ENCODE measurements around the gene NUB1. TPM values are rescaled to one million over a fixed set of nuclear protein-coding genes. Genes with fewer than 3 reads are reported as not detected.

The NUB1 gene
- total RNA-seq, 2 donors from 2014 or later = 46.4 to 53.7 TPM

DNA sequence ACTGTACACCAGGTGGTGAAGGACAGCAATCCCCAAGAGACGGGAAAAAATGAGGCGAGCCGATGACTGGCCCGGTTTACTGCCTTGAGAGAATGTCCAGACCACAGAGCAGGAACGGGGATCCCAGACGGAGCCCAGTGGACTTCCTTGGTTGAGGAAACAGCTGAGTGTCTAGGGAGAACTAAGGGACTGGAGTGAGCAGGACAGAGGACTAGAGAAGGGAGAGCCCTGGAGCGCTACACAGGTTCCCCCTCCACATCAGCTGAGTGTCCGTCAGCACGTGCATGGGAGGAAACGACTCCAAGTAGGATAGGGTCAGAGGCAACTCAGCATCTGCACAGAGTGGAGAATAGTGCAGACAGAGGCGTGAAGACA, 75.3 kb downstream of the NUB1 start:
- Histone ChIP-seq H3K36me3 (no peaks in the 10 kb centered on the region), H3K27me3 (replicated peaks; ENCODE audit: insufficient read depth) (no peaks in the 10 kb centered on the region), H3K9me3 (no peaks in the 10 kb centered on the region), H3K4me3 (no peak overlapping the region), H3K4me1 (replicated peaks) (no peaks in the 10 kb centered on the region), H3K27ac (no peak overlapping the region)
- WGBS = 68% methylated on average over 11 of the region's 11 CpGs
- DNase-seq (ENCODE audit: low spot score) = no peak
- TF ChIP-seq, protein P1, sequence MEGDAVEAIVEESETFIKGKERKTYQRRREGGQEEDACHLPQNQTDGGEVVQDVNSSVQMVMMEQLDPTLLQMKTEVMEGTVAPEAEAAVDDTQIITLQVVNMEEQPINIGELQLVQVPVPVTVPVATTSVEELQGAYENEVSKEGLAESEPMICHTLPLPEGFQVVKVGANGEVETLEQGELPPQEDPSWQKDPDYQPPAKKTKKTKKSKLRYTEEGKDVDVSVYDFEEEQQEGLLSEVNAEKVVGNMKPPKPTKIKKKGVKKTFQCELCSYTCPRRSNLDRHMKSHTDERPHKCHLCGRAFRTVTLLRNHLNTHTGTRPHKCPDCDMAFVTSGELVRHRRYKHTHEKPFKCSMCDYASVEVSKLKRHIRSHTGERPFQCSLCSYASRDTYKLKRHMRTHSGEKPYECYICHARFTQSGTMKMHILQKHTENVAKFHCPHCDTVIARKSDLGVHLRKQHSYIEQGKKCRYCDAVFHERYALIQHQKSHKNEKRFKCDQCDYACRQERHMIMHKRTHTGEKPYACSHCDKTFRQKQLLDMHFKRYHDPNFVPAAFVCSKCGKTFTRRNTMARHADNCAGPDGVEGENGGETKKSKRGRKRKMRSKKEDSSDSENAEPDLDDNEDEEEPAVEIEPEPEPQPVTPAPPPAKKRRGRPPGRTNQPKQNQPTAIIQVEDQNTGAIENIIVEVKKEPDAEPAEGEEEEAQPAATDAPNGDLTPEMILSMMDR (IDR thresholded peaks at IDR 0.05) = no peak
- TF ChIP-seq POLR2AphosphoS5 (IDR thresholded peaks at IDR 0.05) (no peak), POLR2A (IDR thresholded peaks at IDR 0.05) (no peak)
- intact Hi-C loops (cut with DNase I) = no loop called here

DNA sequence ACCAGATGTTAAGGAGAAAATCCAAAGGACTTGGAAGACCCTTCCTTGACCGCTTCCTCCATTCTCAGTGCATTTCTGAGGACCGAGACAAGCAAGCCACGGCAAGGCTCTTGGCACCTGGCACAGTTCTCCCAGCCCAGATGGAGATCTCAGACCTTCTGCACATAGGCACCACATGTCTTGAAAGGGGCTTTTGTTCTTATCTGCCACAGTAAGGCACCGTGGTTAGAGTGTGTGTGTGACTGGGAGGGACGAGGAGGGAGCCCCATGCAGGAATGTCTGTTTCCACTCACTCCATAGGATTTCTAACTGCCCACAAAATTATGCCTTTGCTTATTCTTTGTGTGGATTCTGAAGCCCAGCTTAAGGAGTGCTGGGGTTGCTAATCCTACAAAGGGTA, 78.5 kb downstream of the NUB1 start:
- Histone ChIP-seq H3K4me1 (replicated peaks) (no peaks in the 10 kb centered on the region), H3K27ac (no peak overlapping the region), H3K27me3 (replicated peaks; ENCODE audit: insufficient read depth) (no peaks in the 10 kb centered on the region), H3K9me3 (no peaks in the 10 kb centered on the region), H3K4me3 (no peak overlapping the region), H3K36me3 (no peaks in the 10 kb centered on the region)
- TF ChIP-seq, protein P1 (IDR thresholded peaks at IDR 0.05) = no peak
- TF ChIP-seq POLR2A (IDR thresholded peaks at IDR 0.05) (no peak), POLR2AphosphoS5 (IDR thresholded peaks at IDR 0.05) (no peak)
- intact Hi-C loops (cut with DNase I) = no loop called here
- 38% methylated on average over 5 of the region's 5 CpGs for WGBS
- no peak for DNase-seq (ENCODE audit: low spot score)

DNA sequence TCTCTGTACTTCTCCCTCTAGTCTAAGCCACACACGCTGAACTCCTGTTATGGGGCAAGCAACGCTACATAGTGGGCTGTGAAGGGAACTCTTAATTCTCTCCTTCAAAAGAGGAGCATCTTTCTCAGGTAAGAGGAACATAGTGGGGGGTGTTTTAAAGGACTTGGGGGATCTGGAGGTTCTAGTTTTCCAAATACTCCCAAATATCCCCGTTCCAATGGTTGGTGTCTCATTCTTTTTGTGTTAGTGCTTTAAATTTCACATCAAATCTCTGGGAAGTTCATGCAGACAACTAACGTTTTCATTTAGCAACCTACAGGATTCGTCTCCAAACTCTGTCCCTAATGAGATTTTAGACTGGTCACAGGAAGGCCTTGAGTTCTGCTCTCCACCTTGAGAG, 80.6 kb downstream of the NUB1 start:
- no peaks in the 10 kb centered on the region for H3K27me3 ChIP-seq (replicated peaks; ENCODE audit: insufficient read depth)
- H3K36me3 ChIP-seq = no peaks in the 10 kb centered on the region
- H3K9me3 ChIP-seq = no peaks in the 10 kb centered on the region
- no peak overlapping the region for H3K4me3 ChIP-seq
- no peak for DNase-seq (ENCODE audit: low spot score)
- 79% methylated on average over 5 of the region's 5 CpGs for WGBS
- intact Hi-C loops (cut with DNase I) = no loop called here
- H3K4me1 ChIP-seq (replicated peaks) = no peaks in the 10 kb centered on the region
- no peak overlapping the region for H3K27ac ChIP-seq
- TF ChIP-seq POLR2A (IDR thresholded peaks at IDR 0.05) = no peak
- TF ChIP-seq, protein P1 (IDR thresholded peaks at IDR 0.05) = no peak
- TF ChIP-seq POLR2AphosphoS5 (IDR thresholded peaks at IDR 0.05) = no peak

DNA sequence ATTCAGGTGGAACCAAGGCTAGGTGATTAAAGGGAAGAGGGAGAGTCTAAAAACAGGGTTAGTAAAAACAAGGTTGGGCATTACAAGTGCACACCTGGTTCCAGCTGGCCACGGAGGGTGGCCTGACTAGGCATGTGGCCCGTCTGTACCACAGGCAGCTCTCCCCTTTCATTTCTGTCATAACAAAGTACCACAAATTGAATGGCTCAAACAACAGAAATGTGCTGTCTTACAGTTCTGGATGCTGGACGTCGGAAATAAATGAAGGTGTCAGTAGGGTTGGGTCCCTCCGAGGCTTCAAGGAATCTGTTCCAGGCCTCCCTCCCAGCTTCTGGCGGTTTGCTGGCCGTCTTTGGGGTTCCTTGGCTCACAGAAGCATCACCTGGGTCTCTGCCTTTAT, 81.6 kb downstream of the NUB1 start:
- Histone ChIP-seq H3K4me1 (replicated peaks) (no peaks in the 10 kb centered on the region), H3K4me3 (no peak overlapping the region), H3K36me3 (no peaks in the 10 kb centered on the region), H3K27me3 (replicated peaks; ENCODE audit: insufficient read depth) (no peaks in the 10 kb centered on the region), H3K9me3 (no peaks in the 10 kb centered on the region), H3K27ac (no peak overlapping the region)
- TF ChIP-seq, protein P1 (IDR thresholded peaks at IDR 0.05) = no peak
- TF ChIP-seq POLR2AphosphoS5 (IDR thresholded peaks at IDR 0.05) (no peak), POLR2A (IDR thresholded peaks at IDR 0.05) (no peak)
- WGBS = 76% methylated on average over 7 of the region's 7 CpGs
- no peak for DNase-seq (ENCODE audit: low spot score)
- intact Hi-C loops (cut with DNase I) = no loop called here

DNA sequence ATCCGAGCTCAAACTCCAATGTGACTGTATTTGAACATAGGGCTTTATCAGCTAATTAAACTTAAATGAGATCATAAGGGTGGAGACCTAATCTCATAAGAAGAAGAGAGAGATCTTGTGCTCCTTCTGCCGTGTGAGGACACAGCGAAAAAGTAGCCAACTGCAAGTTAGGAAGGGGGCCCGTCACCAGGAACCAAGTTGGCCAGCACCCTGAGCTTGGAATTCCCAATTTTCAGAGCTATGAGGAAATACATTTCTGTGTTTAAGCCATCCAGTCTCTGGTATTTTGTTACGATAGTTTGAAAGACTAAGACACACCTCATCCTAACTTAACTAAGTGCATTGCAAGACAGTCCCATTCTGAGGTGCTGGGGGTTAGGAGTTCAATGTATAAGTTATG, 82.3 kb downstream of the NUB1 start:
- Histone ChIP-seq H3K27ac (no peak overlapping the region), H3K4me1 (replicated peaks) (no peaks in the 10 kb centered on the region), H3K27me3 (replicated peaks; ENCODE audit: insufficient read depth) (no peaks in the 10 kb centered on the region), H3K9me3 (no peaks in the 10 kb centered on the region), H3K4me3 (no peak overlapping the region), H3K36me3 (no peaks in the 10 kb centered on the region)
- intact Hi-C loops (cut with DNase I) = no loop called here
- DNase-seq (ENCODE audit: low spot score) = no peak
- WGBS = 95% methylated on average over 5 of the region's 5 CpGs
- TF ChIP-seq POLR2A (IDR thresholded peaks at IDR 0.05) = no peak
- TF ChIP-seq, protein P1 (IDR thresholded peaks at IDR 0.05) = no peak
- no peak for TF ChIP-seq POLR2AphosphoS5 (IDR thresholded peaks at IDR 0.05)
